Effector CD4-positive, alpha-beta T cell (primary cell): ENCODE data around the gene PM20D2.

ENCODE experiments used
- DNase-seq: peaks from one replicate; pipeline ENCODE4 v3.0.0-alpha.2; 2020

Gene PM20D2

GRCh38 chr6:89146718-89147700 is 1.2 kb downstream of the PM20D2 start:
- DNase-seq = no peak

- DNase-seq = no peak
These were observed 2.3 kb downstream of the PM20D2 start for GRCh38 chr6:89148016-89148750.

GRCh38 chr6:89154131-89154530 is 8.3 kb downstream of the PM20D2 start:
- no peak for DNase-seq

GRCh38 chr6:89160331-89161092 is 14.7 kb downstream of the PM20D2 start:
- no peak for DNase-seq

- no peak for DNase-seq
These were observed 15.6 kb downstream of the PM20D2 start for GRCh38 chr6:89161326-89162046.

- no peak for DNase-seq
These were observed 16.2 kb downstream of the PM20D2 start for GRCh38 chr6:89162047-89162371.

GRCh38 chr6:89172131-89172530 is 26.3 kb downstream of the PM20D2 start:
- DNase-seq = no peak

- DNase-seq = no peak
These were observed 27.8 kb downstream of the PM20D2 start for GRCh38 chr6:89173634-89174033.

GRCh38 chr6:89180112-89180511 is 34.3 kb downstream of the PM20D2 start:
- no peak for DNase-seq

- DNase-seq = no peak
These were observed 35.1 kb downstream of the PM20D2 start for GRCh38 chr6:89180971-89181370.

GRCh38 chr6:89183294-89183693 is 37.4 kb downstream of the PM20D2 start:
- no peak for DNase-seq

GRCh38 chr6:89184344-89184743 is 38.5 kb downstream of the PM20D2 start:
- no peak for DNase-seq

- no peak for DNase-seq
These were observed 40.9 kb downstream of the PM20D2 start for GRCh38 chr6:89186762-89187161.

- DNase-seq = no peak
These were observed 41.6 kb downstream of the PM20D2 start for GRCh38 chr6:89187504-89187903.

- DNase-seq = no peak
These were observed 44.9 kb downstream of the PM20D2 start for GRCh38 chr6:89190741-89191140.

GRCh38 chr6:89194559-89194958 is 48.7 kb downstream of the PM20D2 start:
- no peak for DNase-seq

GRCh38 chr6:89197141-89197540 is 51.3 kb downstream of the PM20D2 start:
- DNase-seq = no peak

- DNase-seq = no peak
These were observed 52.4 kb downstream of the PM20D2 start for GRCh38 chr6:89198235-89198634.

GRCh38 chr6:89199579-89199978 is 53.7 kb downstream of the PM20D2 start:
- no peak for DNase-seq

- no peak for DNase-seq
These were observed 54.9 kb downstream of the PM20D2 start for GRCh38 chr6:89200706-89201215.

GRCh38 chr6:89204096-89204495 is 58.2 kb downstream of the PM20D2 start:
- no peak for DNase-seq

GRCh38 chr6:89205819-89206218 is 60.0 kb downstream of the PM20D2 start:
- DNase-seq = no peak
